Measurements from ENCODE around the gene FAM131A.

DNA sequence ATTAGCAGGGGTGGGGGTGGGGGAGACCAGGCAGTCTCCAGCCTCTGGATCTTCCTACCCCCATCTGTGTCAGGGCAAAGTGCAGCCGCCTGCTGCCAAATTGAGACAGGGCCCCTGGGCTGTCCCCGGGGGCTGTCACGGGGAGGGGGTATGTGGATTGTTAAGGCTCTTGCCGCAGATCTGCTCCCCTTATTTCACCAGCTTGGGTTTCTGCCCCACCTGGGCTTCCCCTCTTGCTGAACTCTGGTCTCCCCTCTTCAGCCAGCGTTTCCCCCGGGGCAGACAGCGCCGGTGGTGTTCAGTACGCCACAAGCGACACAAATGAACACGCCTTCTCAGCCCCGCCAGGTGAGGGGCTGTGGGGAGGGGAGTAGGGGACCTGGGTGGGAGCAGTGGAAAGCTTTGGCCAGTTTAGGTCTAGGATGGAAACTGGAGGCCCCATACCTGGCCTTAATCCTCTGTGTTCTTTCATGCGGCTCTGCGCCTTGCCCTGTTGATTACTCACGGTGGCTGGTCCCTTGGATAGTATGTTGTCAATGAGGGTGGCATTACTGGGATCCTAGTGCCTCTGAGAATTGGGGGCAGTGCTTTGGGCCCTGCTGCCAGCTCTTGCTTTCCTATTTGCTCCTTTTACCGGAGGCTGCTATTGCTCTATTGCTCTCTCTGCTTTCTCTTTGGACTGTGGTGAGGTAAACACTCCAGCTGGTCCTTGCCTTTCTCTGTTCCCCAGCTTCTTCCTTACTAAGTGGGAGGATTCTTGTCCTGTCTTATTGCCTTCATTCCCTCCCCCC, 21.3 kb upstream of the FAM131A start:
- TF ChIP-seq JUND (IDR thresholded peaks at IDR 0.05) (no peak), RAD21 (IDR thresholded peaks at IDR 0.05) (no peak)
- TF ChIP-seq, protein P1, sequence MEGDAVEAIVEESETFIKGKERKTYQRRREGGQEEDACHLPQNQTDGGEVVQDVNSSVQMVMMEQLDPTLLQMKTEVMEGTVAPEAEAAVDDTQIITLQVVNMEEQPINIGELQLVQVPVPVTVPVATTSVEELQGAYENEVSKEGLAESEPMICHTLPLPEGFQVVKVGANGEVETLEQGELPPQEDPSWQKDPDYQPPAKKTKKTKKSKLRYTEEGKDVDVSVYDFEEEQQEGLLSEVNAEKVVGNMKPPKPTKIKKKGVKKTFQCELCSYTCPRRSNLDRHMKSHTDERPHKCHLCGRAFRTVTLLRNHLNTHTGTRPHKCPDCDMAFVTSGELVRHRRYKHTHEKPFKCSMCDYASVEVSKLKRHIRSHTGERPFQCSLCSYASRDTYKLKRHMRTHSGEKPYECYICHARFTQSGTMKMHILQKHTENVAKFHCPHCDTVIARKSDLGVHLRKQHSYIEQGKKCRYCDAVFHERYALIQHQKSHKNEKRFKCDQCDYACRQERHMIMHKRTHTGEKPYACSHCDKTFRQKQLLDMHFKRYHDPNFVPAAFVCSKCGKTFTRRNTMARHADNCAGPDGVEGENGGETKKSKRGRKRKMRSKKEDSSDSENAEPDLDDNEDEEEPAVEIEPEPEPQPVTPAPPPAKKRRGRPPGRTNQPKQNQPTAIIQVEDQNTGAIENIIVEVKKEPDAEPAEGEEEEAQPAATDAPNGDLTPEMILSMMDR (IDR thresholded peaks at IDR 0.05; ENCODE audit: low read depth, low read length, missing input control): no peak
